HG03342 (cell line): ENCODE measurements around the gene SYT3.

ENCODE experiments used
- ATAC-seq: cut with Tn5 transposase; IDR thresholded peaks from one replicate; pipeline ENCODE4 v1.9.1; 2021; ENCODE audit warnings: mild to moderate bottlenecking, moderate library complexity; ENCODE audit not compliant: unreplicated experiment

The SYT3 gene

GRCh38 chr19:50661766-50662650, 22.3 kb upstream of the SYT3 start:
- no peak for ATAC-seq

- ATAC-seq: no peak
These were observed 21.3 kb upstream of the SYT3 start for GRCh38 chr19:50661023-50661422.

GRCh38 chr19:50660088-50660366, 20.3 kb upstream of the SYT3 start:
- no peak for ATAC-seq

- ATAC-seq: no peak
These were observed 19.8 kb upstream of the SYT3 start for GRCh38 chr19:50659318-50660087.

GRCh38 chr19:50658441-50659317, 19.0 kb upstream of the SYT3 start:
- no peak for ATAC-seq

- ATAC-seq: no peak
These were observed 18.2 kb upstream of the SYT3 start for GRCh38 chr19:50657712-50658440.

- ATAC-seq: no peak
These were observed 17.6 kb upstream of the SYT3 start for GRCh38 chr19:50657222-50657669.

GRCh38 chr19:50654882-50655281, 15.2 kb upstream of the SYT3 start:
- ATAC-seq: no peak

GRCh38 chr19:50652722-50653121, 13.0 kb upstream of the SYT3 start:
- ATAC-seq: no peak

- ATAC-seq: no peak
These were observed 11.5 kb upstream of the SYT3 start for GRCh38 chr19:50651174-50651573.

- ATAC-seq: no peak
These were observed 10.0 kb upstream of the SYT3 start, which contains the start of gene C19orf81 for GRCh38 chr19:50649433-50650391. Gene C19orf81, plus strand, starts transcription at chr19:50649445. Its CDS starts 0 bp downstream, at chr19:50649445.

- ATAC-seq: no peak
These were observed 9.0 kb upstream of the SYT3 start for GRCh38 chr19:50648659-50649058.

- ATAC-seq: no peak
These were observed 8.4 kb upstream of the SYT3 start for GRCh38 chr19:50647879-50648615.

- ATAC-seq: no peak
These were observed 6.6 kb upstream of the SYT3 start for GRCh38 chr19:50646074-50646807.

- ATAC-seq: no peak
These were observed 5.4 kb upstream of the SYT3 start for GRCh38 chr19:50645107-50645506.

- ATAC-seq: no peak
These were observed 4.7 kb upstream of the SYT3 start for GRCh38 chr19:50644315-50644915.

- ATAC-seq: no peak
These were observed 687 bp upstream of the SYT3 start for GRCh38 chr19:50640368-50640767.

GRCh38 chr19:50638600-50638999, 1.1 kb downstream of the SYT3 start:
- ATAC-seq: no peak
